Measurements from ENCODE around the gene PPP2R1B. TPM values are rescaled to one million over a fixed set of nuclear protein-coding genes. Genes with fewer than 3 reads are reported as not detected.
A peak's percentile ranks its signal among the peaks of the same experiment; 100 is the strongest.

The PPP2R1B gene
- total and polyA plus RNA-seq, 2 of the 8 experiments (the other 6 are each of a cell fraction or from before 2014, with no cell fraction given), result 25.8 to 87.0 TPM

GRCh38 chr11:111730871-111731591 is 35.2 kb downstream of the PPP2R1B start:
- Histone ChIP-seq H3K36me3 (ENCODE audit: control insufficient read depth in 2 of 4, insufficient read depth in 4 of 4, low read length in 3 of 4) (no peaks in the 10 kb centered on the region; a peak in 1 of 8 replicates), H2BK120ac (replicated peaks; ENCODE audit: low read depth, low read length) (no peak overlapping the region), H4K20me1 (replicated peaks in 1 of 2; ENCODE audit: control insufficient read depth in 1 of 2, insufficient read depth in 2 of 2, low read length in 2 of 2) (peaks cover 1 to 2% of the 10 kb centered on the region in 2 experiments), H2BK15ac (ENCODE audit: low read length) (no peak overlapping the region), H3K18ac (ENCODE audit: extremely low read depth, low read length) (no peak overlapping the region), H3K14ac (ENCODE audit: insufficient read length) (no peak overlapping the region), H3K4me1 (replicated peaks in 1 of 4; ENCODE audit: control insufficient read depth in 3 of 4, insufficient read depth in 4 of 4, low read length in 3 of 4) (peaks cover 0 to 12% (median 2%) of the 10 kb centered on the region in 4 experiments; a peak in 5 of 7 replicates), H3K4ac (replicated peaks; ENCODE audit: insufficient read length, low read depth, low read length) (no peak overlapping the region), H4K91ac (replicated peaks; ENCODE audit: insufficient read length, low read length) (no peak overlapping the region), H2BK12ac (ENCODE audit: low read depth, low read length) (no peak overlapping the region), H2BK20ac (ENCODE audit: low read length) (no peak overlapping the region), H4K5ac (ENCODE audit: insufficient read length, low read depth, low read length) (no peak overlapping the region), H3K27ac (ENCODE audit: low read depth, low read length) (no peak overlapping the region), H3K27me3 (replicated peaks in 1 of 4; ENCODE audit: control insufficient read depth in 3 of 4, extremely low read depth in 1 of 4, insufficient read depth in 3 of 4, low read length in 3 of 4) (no peaks in the 10 kb centered on the region), H3K23ac (ENCODE audit: insufficient read length) (no peak overlapping the region), H2AFZ (ENCODE audit: low read length) (no peak overlapping the region), H3K79me1 (ENCODE audit: low read depth, low read length) (no peaks in the 10 kb centered on the region), H3K56ac (replicated peaks; ENCODE audit: insufficient read length, low read depth, low read length) (no peak overlapping the region), H3K4me2 (ENCODE audit: insufficient read depth in 1 of 2, low read depth in 2 of 2, low read length in 2 of 2) (no peak overlapping the region), H2BK5ac (ENCODE audit: low read depth, low read length) (no peak overlapping the region), H3K23me2 (ENCODE audit: low read depth, low read length) (no peaks in the 10 kb centered on the region), H3K4me3 (ENCODE audit: extremely low read depth in 1 of 4, insufficient read depth in 2 of 4, low read depth in 3 of 4, low read length in 4 of 4) (no peak overlapping the region), H2AK5ac (ENCODE audit: low read depth, low read length) (no peak overlapping the region), H3K79me2 (ENCODE audit: control insufficient read depth in 1 of 2, insufficient read depth in 2 of 2, low read length in 2 of 2) (no peaks in the 10 kb centered on the region), H3K9ac (replicated peaks in 1 of 4; ENCODE audit: extremely low read depth in 1 of 4, low read depth in 3 of 4, low read length in 3 of 4) (no peak overlapping the region), H4K8ac (ENCODE audit: extremely low read depth, insufficient read depth, low read length) (no peak overlapping the region), H3K9me3 (ENCODE audit: insufficient read depth in 2 of 2, low read depth in 1 of 2, low read length in 1 of 2) (no peaks in the 10 kb centered on the region)
- 93% methylated on average over 22 of the region's 22 CpGs; no CpG with 5 or more reads in 1 of the 2 experiments for WGBS, 2 experiments (ENCODE audit: extremely low coverage in 1 of 2, insufficient coverage in 1 of 2, insufficient read length in 1 of 2, insufficient replicate concordance in 2 of 2, low coverage in 1 of 2, low lambda C conversion rate in 2 of 2, missing lambda C conversion rate in 1 of 2)
- ChIA-PET CTCF (ENCODE audit: partially characterized antibody) (interaction anchor here (1.0 to 3.3 kb wide), 6 partner anchors 9 to 126 kb away, joined by 3 to 20 read pairs (median 4); partner anchors contain the start of gene PPP2R1B), POLR2A (ENCODE audit: partially characterized antibody) (no interaction called here)
- FAIRE-seq (no peak), DNase-seq (ENCODE audit: low read depth in 1 of 2, low spot score in 2 of 2) (no peak)
- no peak for TF ChIP-seq ATF3 (IDR thresholded peaks at IDR 0.05; ENCODE audit: insufficient read depth, low read depth, low read length)
- TF ChIP-seq POLR2AphosphoS5 (IDR thresholded peaks at IDR 0.05; ENCODE audit: low read depth, low read length), result peak; percentile 32; the same call in 1 of the 2 replicates

All from H1 (cell line).